ENCODE measurements around the gene MRTO4. TPM values are rescaled to one million over a fixed set of nuclear protein-coding genes. Genes with fewer than 3 reads are reported as not detected.
"Not testable (repeated sequence)": the region's sequence is repeated elsewhere in the genome, so short reads cannot be mapped to it uniquely, and the experiment has no call there.

Gene MRTO4
- polyA plus RNA-seq, 1 donor, result 27.0 TPM

DNA sequence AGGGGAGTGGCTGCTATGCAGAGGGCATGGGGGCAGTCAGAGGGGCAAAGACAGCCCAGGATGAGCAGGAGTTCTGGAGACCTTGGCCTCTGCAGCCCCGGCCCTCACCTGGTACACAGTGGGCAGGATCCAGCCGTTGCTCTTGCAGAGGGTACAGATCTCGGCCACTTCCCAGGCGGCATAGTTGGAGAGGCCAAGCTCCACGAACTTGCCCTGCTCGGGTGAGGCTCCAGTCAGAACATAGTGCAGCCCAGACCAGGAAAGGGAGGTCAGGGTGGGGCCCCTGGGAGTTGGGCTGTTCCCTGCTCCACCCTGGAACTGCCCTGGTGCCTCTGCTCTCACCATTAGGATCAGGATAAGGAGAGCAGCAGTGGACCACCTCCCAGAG lies 18.7 kb downstream of the MRTO4 start:
- not testable (repeated sequence) for DNase-seq (ENCODE audit: low read depth)

DNA sequence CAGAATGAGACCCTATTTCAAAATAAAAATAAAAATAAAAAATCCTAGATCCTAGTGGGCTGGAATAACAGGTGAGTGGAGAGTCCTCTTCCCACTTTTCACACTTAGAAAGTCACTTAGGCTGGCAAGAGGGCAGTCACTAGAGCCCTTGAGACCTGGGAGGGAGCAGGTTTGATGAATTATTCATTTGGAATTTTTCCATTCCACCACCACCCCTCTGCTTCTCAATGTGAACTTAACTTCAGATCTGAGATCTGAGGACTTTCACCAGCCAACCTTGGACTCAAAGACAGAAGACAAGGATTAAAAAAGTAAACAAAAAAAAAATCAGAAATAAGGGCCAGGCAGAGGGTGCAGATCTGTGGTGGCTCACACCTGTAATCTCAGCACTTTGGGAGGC lies 20.5 kb downstream of the MRTO4 start:
- no peak for DNase-seq (ENCODE audit: low read depth)

DNA sequence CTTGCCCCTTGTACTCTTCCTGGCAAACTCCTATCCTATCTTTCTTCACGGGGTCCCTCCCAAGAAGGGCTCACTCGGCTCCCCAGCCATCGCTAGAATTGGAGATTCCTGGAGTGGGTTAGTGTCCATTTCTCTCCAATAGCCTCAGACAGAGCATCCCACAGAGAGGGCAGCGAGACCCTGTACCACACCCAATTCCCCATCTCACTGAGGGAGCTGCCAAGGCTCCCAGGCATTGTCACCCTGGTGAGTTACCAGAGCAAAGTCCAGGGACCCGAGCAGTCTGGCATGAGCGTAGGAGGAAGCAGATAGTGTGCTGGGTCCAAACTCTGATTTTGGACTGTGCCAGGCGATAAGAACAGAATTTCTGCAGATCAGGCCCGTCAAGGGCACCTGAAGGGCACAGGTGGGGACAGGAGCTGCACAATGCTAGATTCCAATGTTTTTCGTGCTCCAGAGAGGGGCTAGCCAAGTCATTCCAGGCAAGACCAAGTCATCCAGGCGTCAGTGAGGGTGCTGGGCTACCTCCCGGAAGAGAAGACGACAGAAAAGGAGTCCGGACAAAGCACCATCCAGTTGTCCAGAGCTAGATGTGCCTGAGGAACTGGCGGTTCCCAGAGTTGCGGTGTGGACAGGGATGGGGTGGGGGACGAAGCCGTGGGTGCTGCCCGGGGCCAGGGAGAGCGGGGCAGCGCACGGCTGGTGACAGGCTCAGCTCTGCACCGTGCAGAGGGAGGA lies 21.7 kb downstream of the MRTO4 start:
- DNase-seq (ENCODE audit: low read depth), result no peak

DNA sequence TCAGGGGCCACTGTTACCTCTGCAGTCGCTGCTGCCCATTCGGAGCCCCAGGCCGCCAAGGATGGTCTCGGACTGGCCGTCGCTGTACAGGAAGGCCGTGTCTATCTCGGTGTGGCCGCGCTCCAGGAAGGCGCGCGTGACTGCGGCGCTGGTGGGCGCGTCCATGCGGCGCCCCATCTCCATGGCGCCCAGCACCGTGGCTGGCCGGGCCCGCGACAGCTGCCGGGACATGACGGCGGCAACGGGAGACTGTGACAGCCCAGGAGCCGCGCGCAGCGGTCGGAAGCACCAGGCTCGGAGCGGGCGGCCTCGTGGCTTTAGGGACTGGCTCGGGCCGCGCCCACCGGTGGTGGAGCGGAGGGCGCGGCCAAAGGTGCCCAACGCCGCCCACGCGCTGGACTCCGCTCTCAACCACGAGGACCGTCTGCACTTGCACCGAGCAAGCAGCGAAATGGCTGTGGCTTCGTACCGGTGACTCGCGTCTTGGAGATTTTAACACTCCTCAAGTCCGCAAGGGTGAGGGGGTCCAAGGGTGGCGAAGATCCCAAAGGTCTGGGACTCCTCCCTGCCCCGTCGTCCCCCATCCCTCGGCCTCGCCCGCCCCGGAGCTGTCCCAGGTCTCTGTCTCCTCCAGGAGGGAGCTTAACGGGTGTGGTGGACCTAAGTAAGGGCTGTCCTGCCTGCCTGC lies 22.4 kb downstream of the MRTO4 start:
- DNase-seq (ENCODE audit: low read depth), result not testable (repeated sequence)

DNA sequence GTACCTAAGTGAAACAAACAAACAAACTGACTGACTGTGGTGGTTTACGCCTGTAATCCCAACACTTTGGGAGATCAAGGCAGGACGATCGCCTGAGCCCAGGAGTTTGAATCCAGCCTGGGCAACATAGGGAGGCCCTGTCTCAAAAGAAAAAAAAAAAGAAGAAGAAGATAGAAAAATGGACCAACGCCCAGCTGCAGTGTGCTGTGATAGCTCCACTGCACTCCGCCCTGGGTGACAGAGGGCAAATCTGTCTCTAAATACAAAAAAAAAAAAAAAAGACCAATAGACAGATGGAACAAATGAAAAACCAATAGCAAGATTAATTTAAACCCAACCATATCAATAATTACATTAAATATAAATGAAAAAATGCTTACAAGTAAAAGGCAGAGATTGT lies 23.0 kb downstream of the MRTO4 start:
- no peak for DNase-seq (ENCODE audit: low read depth)

DNA sequence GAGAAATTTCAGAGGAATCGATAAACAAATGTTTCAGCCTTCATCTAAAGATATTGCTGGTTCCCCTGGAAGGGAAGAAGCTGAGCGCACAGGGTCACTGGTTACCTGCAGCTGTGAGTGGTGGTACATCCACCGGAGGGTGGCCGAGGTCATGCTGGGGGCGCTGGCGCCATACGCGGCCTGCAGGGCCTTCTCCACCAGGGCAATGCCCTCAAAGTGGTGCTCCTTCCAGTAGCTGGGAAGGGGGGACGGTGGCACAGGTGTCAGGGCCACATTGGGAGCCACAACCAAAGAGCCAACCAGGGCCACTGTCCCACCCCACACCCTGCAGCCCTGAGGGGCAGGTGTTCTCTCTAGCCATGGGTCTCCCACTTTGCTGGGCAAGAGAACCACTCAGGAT lies 32.3 kb downstream of the MRTO4 start:
- DNase-seq (ENCODE audit: low read depth), result no peak

DNA sequence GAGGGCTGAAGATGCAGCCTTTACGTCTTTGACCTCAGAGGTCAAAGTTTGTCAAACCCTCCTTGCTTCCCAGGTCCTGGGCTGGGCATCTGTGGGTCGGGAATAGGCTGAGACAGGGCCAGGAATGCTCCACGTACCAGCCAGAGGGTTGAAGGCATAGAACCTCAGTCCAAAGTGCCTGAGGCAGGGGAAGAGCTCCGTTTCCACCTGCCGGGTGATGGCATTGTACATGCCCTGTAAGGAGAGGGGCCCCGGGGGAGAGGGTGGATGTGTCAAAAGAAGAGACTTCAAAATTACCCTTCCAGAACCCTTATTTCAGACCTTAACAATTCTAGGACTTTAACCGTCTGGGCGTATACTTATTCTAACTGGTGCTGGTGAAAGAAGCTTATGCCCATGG lies 33.3 kb downstream of the MRTO4 start:
- DNase-seq (ENCODE audit: low read depth), result no peak

DNA sequence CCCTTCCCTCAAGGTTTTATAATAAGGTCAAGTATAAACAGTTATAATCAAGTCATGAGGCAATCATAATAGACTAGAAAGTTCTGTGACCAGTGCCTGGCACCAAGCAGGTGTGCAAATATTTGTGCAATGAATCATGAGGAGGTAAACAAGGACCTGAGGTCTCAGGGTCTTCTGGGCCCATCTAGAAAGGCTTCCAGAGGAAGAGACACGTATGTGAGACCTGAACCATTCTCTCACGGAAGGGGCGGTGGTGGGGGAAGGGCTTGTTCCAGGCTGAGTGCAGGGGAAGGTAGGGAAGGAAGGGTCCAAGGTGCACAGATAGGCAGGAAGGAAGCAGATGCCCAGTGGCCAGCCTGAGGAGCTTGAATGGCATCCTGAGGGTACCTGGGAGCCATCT lies 33.8 kb downstream of the MRTO4 start:
- not testable (repeated sequence) for DNase-seq (ENCODE audit: low read depth)

DNA sequence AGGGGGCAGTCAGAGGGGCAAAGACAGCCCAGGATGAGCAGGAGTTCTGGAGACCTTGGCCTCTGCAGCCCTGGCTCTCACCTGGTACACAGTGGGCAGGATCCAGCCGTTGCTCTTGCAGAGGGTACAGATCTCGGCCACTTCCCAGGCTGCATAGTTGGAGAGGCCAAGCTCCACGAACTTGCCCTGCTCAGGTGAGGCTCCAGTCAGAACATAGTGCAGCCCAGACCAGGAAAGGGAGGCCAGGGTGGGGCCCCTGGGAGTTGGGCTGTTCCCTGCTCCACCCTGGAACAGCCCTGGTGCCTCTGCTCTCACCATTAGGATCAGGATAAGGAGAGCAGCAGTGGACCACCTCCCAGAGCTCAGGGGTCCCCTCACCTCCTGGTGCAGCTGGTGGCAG lies 34.2 kb downstream of the MRTO4 start:
- DNase-seq (ENCODE audit: low read depth), result not testable (repeated sequence)

DNA sequence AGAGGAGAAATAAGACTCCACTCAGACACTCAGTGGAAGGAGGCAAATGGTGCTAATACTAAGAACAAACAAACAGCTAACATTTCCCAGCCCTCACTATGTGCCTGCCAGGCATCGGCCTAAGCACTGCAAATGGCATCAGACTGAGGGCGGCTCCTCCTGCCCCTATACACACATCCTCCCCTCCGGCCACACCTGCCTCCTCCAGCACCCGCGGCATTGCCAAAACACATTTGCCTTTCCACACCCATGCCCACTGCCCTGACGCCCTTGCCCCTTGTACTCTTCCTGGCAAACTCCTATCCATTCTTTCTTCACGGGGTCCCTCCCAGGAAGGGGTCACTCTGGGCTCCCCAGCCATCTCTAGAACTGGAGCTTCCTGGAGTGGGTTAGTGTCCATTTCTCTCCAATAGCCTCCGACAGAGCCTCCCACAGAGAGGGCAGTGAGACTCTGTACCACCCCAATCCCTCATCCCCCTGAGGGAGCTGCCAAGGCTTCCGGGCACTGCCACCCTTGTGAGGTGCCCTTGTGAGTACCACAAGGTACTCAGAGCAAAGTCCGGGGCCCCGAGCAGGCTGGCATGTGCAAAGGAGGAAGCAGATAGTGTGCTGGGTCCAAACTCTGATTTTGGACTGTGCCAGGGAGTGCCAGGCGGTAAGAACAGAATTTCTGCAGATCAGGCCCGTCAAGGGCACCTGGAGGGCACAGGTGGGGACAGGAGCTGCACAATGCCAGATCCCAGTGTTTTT lies 36.0 kb downstream of the MRTO4 start:
- no peak for DNase-seq (ENCODE audit: low read depth)

DNA sequence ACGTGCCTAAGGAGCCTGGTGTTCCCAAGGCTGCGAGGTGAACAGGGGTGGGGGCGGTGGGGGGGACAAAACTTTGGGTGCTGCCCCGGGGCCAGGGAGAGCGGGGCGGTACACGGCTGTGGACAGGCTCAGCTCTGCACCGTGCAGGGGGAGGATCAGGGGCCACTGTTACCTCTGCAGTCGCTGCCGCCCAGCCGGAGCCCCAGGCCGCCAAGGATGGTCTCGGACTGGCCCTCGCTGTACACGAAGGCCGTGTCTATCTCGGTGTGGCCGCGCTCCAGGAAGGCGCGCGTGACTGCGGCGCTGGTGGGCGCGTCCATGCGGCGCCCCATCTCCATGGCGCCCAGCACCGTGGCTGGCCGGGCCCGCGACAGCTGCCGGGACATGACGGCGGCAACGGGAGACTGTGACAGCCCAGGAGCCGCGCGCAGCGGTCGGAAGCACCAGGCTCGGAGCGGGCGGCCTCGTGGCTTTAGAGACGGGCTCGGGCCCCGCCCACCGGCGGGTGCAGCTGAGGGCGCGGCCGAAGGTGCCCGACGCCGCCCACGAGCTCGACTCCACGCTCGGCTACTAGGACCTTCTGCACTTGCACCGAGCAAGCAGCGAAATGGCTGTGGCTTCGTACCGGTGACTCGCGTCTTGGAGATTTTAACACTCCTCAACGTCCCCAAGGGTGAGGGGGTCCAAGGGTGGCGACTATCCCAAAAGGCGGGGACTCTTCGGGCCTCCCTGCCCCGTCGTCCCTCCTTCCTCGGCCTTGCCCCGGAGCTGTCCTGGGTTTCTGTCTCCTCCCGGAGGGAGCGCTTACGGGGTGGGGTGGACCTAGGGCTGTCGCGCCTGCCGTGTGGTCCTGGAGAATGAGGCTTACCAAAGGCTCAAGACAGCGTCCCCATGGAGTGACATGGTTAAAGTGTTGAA lies 37.0 kb downstream of the MRTO4 start, which contains the start of gene AKR7A3:
Gene AKR7A3, minus strand, starts transcription at position 447 of the 918 bp plus-strand sequence. Its CDS starts 61 bp downstream, at position 386.
- DNase-seq (ENCODE audit: low read depth), result not testable (repeated sequence)

DNA sequence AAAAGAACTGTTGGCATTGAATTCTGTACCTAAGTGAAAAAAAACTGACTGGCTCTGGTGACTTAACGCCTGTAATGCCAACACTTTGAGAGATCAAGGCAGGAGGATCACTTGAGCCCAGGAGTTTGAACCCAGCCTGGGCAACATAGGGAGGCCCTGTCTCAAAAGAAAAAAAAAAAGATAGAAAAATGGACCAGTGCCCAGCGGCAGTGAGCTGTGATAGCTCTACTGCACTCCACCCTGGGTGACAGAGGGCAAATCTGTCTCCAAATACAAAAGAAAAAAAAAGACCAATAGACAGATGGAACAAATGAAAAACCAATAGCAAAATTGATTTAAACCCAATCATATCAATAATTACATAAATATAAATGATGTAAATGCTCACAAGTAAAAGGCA lies 37.6 kb downstream of the MRTO4 start:
- no peak for DNase-seq (ENCODE audit: low read depth)

DNA sequence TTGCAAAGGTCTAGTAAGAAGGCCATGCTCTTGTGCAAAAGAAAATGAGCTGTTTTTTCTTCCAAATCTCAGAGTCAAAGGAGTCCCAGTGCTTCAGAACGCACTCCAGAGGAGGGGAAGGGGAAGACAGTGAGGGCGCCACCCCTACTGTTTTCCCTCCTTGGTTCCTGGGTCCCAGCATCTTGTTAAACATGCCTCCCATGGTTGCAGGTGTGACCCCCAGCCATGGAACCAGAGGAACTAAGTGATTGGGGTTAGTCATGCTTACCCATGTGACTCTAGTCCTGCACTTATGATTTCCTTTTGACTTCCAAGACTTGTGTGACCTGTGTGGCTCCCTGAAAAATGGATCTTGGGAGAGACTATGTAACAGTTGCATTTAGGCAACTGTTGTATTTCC lies 43.0 kb downstream of the MRTO4 start:
- DNase-seq (ENCODE audit: low read depth), result no peak

DNA sequence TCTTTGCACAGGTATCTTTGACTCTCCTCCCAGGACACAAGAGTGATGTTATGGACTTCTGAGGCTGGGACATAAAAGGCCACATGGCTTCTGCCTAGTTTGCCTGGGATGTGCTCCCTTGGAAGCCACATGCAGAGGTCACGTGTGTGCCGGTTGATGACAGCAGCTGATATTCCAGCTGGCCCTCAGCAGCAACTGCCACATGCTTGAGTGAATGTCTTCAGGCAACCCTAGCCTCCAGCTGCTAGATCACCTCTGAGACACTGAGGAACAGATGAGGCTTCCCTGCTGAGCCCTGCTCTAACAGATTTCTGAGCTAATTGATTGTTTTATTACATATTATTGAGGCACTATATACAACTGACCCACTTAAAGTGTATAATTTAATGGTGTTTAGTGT lies 48.6 kb downstream of the MRTO4 start:
- no peak for DNase-seq (ENCODE audit: low read depth)

DNA sequence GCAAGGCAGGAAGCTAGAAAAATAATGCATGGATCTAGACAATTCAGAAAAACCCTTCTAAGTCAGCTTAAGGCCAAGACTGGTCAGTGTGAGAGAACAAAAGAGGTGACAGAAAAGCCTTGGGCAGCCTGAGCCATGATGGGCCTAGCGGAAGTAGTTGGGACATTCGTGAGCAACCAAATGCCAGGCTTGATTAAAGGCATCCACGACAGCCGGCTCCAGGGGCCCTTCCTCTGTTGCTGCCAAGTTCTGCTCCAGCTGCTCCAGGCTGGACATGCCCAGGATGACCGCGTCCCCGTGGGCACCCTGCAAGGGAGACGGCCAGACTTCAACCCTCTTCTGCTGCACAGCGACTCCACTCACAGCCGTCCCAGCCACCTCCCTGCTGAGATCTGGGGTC lies 52.5 kb downstream of the MRTO4 start:
- DNase-seq (ENCODE audit: low read depth), result not testable (repeated sequence)

DNA sequence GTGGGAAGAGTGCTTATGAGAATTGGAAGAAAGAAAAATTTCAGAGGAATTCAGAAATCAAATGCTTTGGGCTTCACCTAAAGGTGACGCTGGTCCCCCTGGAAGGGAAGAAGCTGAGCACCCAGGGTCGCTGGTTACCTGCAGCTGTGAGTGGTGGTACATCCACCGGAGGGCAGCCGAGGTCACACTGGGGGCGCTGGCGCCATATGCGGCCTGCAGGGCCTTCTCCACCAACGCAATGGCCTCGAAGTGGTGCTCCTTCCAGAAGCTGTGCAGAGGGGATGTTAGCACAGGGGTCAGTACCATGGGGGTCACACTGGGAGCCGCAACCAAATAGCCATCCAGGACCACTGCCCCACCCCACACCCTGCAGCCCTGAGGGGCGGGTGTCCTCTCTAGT lies 54.3 kb downstream of the MRTO4 start:
- DNase-seq (ENCODE audit: low read depth), result no peak

DNA sequence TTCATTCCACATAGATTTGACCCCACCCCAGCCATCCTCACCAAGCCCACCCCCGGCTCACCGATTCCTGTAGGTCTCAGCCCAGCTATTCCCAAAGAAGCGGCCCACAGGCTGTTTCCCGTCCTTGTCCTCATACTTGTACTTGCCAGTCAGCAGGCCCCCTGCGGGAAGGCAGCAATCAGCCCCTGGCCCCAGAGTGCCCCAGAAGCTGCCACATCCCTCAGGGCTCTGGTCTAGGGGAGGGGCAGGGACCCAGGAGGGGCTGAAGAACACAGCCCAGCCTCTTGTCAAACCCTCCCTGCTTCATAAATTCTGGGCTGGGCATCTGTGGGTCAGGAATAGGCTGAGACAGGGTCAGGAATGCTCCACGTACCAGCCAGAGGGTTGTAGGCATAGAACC lies 55.3 kb downstream of the MRTO4 start:
- DNase-seq (ENCODE audit: low read depth), result no peak

DNA sequence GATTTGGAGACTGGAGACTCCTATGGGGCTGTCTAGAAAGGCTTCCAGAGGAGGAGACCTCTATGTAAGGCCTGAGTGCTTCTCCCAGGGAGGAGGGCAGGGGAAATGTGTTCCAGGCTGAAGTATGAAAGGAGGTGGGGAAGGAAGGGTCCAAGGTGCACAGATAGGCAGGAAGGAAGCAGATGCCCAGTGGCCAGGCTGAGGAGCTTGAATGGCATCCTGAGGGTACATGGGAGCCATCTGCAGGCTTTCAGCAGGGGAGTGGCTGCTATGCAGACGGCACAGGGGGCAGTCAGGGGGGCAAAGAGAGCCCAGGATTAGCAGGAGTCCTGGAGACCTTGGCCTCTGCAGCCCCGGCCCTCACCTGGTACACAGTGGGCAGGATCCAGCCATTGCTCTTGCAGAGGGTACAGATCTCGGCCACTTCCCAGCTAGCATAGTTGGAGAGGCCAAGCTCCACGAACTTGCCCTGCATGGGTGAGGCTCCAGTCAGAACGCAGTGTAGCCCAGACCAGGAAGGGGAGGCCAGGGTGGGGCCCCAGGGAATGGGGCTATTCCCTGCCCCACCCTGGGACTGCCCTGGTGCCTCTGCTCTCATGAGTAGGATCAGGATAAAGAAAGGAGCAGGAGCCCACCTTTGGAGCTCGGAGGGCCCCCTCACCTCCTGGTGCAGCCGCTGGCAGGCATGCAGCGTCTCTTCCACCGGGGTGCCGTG lies 56.3 kb downstream of the MRTO4 start:
- DNase-seq (ENCODE audit: low read depth), result no peak

DNA sequence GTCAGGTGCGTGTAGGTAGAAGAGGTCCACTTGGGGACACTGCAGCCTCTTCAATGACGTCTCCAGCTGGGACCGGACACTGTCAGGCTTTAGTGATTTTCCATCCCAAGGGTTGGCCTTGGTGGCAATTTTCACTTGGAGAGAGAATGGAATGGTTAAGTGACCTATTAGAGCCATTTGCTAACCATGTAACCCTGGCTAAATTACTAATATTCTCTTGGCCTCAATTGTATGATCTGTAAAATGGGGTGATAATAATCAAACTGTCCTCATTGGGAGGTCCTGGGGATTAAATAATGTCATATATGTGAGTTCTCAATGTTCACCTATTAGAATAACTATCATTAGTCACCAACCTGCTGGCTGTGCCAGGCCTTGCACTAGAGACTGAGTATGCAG lies 56.9 kb downstream of the MRTO4 start:
- DNase-seq (ENCODE audit: low read depth), result no peak

DNA sequence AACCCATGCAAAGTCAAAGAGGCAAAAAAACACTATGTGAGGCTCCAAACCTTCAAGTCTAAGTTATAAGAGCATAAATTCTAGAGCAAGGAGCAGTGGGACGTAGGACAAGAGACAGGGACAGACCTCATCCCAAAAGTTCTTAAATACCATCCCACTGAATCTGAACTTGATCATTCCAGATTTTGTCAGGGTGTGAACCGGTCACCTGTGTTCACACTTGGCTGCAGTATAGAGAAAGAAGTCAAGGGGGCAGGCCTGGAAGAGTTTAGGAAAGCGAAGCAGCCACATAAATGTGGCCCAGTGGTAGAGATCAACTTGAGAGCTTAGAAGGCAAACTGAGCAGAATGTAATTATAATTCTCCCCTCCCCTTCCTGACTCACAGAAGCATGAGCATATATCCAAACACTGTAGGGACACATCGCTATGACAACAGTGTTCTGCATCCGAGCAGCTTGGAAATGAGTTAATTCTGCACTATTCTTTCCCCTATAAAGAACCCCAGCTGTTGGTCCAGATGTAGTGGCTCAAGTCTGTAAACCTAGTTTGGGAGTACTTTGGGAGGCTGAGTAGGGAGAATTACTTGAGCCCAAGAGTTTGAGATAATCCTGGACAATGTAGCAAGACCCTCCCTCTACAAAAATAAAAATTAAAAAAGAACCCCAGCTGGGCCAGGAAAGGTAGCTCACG lies 57.7 kb downstream of the MRTO4 start:
- no peak for DNase-seq (ENCODE audit: low read depth)

Measured in forelimb muscle (tissue), 1 donor.